ENCODE measurements around the gene SYT8.

Gene SYT8

DNA sequence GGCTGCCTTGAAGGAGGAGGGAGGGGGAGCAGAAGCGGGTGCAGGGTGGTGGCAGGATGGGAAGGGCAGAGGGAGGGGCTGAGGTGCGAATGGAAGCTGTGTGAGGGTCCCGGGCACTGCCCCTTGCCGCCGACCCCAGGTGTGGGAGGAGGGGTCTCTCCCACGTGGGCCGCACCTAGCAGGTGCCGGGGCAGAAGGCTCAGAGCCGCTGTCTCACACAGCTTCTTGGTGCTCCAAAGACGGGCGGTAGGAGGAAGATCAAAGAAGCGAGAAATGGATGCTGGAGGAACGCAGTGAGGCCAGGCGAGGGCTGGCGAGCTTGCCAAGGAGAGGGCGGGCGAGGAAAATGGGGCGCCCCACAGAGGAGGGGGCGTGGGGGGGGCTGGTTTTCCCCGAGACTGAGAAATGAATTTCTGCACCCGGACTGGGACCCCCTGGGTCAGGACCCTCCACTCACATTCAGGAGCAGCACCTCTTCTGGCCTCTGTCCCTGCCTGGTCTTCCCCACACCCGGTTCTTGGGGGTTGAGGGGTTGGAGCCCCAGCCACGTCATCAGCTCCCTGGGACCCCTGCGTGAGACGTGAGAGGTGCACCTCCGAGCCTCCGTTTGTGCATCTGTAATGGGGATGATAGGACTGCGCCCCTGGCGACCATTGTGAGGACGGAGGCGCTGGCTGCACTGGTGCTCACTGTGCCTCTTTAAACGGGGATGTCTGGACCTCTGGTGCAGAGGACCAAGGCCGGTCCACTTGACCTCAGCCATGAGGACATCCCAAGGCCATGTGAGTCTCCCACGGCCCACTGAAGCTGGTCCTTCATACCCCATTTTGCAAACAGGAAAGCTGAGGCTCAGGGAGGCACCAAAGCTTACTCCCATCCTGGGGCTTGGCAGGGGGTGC is 34.9 kb downstream of the SYT8 start:
- Histone ChIP-seq H3F3A (ENCODE audit: insufficient read depth, low read length) (no peaks in the 10 kb centered on the region), H3K9ac (ENCODE audit: low read length) (no peak overlapping the region), H3K36me3 (ENCODE audit: insufficient read depth, low read length) (peaks cover 24% of the 10 kb centered on the region), H3K4me3 (ENCODE audit: low read depth, low read length, poor library complexity, severe bottlenecking) (no peak overlapping the region), H3K27me3 (ENCODE audit: insufficient read depth, low read length) (no peaks in the 10 kb centered on the region), H3K27ac (ENCODE audit: low read depth, low read length, poor library complexity, severe bottlenecking) (no peak overlapping the region), H3K79me2 (ENCODE audit: insufficient read depth, low read length) (no peaks in the 10 kb centered on the region), H3K9me3 (ENCODE audit: low read length) (no peaks in the 10 kb centered on the region), H3K4me2 (ENCODE audit: low read length) (peak overlapping the region; percentile 14; the same call in 1 of the 2 replicates), H3K9me2 (ENCODE audit: low read depth, low read length) (no peaks in the 10 kb centered on the region), H3K4me1 (ENCODE audit: insufficient read depth, low read length, severe bottlenecking) (peaks cover 36% of the 10 kb centered on the region), H2AFZ (ENCODE audit: low read length) (no peak overlapping the region), H4K20me1 (ENCODE audit: insufficient read depth, low read length) (no peaks in the 10 kb centered on the region)
- TF ChIP-seq EZH2 (IDR thresholded peaks at IDR 0.05; ENCODE audit: borderline replicate concordance, low read length): no peak
- TF ChIP-seq, protein P1, sequence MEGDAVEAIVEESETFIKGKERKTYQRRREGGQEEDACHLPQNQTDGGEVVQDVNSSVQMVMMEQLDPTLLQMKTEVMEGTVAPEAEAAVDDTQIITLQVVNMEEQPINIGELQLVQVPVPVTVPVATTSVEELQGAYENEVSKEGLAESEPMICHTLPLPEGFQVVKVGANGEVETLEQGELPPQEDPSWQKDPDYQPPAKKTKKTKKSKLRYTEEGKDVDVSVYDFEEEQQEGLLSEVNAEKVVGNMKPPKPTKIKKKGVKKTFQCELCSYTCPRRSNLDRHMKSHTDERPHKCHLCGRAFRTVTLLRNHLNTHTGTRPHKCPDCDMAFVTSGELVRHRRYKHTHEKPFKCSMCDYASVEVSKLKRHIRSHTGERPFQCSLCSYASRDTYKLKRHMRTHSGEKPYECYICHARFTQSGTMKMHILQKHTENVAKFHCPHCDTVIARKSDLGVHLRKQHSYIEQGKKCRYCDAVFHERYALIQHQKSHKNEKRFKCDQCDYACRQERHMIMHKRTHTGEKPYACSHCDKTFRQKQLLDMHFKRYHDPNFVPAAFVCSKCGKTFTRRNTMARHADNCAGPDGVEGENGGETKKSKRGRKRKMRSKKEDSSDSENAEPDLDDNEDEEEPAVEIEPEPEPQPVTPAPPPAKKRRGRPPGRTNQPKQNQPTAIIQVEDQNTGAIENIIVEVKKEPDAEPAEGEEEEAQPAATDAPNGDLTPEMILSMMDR (IDR thresholded peaks at IDR 0.05; ENCODE audit: low read length): peak; percentile 66; the same call in 1 of the 2 replicates

DNA sequence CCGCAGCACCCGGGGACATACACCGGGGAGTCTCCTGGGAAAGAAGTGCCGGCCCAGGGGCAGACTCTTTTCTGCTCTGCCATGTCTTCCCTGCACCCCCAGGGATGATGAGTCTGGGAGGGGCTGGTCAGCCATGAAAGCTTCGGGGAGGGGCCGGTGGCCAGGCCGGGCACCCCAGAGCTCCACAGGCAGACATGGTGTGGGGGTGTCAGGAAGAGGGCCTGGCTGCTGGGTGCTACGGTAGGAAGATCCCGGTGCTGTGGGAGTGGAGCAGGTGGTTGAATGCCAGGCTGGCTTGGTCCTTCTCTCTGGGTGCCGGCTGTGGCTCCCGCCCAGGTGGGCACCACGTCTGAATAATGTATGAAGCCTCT is 35.5 kb downstream of the SYT8 start:
- no peaks in the 10 kb centered on the region for H3K27me3 ChIP-seq (ENCODE audit: insufficient read depth, low read length)
- H3K27ac ChIP-seq (ENCODE audit: low read depth, low read length, poor library complexity, severe bottlenecking): no peak overlapping the region
- TF ChIP-seq, protein P1 (IDR thresholded peaks at IDR 0.05; ENCODE audit: low read length): no peak
- TF ChIP-seq EZH2 (IDR thresholded peaks at IDR 0.05; ENCODE audit: borderline replicate concordance, low read length): no peak
- peak overlapping the region; percentile 9; the same call in 1 of the 2 replicates for H3K4me2 ChIP-seq (ENCODE audit: low read length)
- no peaks in the 10 kb centered on the region for H3K9me2 ChIP-seq (ENCODE audit: low read depth, low read length)
- H3K9ac ChIP-seq (ENCODE audit: low read length): no peak overlapping the region
- H3K9me3 ChIP-seq (ENCODE audit: low read length): no peaks in the 10 kb centered on the region
- no peak overlapping the region for H2AFZ ChIP-seq (ENCODE audit: low read length)
- H4K20me1 ChIP-seq (ENCODE audit: insufficient read depth, low read length): no peaks in the 10 kb centered on the region
- no peaks in the 10 kb centered on the region for H3F3A ChIP-seq (ENCODE audit: insufficient read depth, low read length)
- H3K79me2 ChIP-seq (ENCODE audit: insufficient read depth, low read length): no peaks in the 10 kb centered on the region
- H3K4me3 ChIP-seq (ENCODE audit: low read depth, low read length, poor library complexity, severe bottlenecking): no peak overlapping the region
- H3K36me3 ChIP-seq (ENCODE audit: insufficient read depth, low read length): peaks cover 18% of the 10 kb centered on the region
- peaks cover 36% of the 10 kb centered on the region for H3K4me1 ChIP-seq (ENCODE audit: insufficient read depth, low read length, severe bottlenecking)

DNA sequence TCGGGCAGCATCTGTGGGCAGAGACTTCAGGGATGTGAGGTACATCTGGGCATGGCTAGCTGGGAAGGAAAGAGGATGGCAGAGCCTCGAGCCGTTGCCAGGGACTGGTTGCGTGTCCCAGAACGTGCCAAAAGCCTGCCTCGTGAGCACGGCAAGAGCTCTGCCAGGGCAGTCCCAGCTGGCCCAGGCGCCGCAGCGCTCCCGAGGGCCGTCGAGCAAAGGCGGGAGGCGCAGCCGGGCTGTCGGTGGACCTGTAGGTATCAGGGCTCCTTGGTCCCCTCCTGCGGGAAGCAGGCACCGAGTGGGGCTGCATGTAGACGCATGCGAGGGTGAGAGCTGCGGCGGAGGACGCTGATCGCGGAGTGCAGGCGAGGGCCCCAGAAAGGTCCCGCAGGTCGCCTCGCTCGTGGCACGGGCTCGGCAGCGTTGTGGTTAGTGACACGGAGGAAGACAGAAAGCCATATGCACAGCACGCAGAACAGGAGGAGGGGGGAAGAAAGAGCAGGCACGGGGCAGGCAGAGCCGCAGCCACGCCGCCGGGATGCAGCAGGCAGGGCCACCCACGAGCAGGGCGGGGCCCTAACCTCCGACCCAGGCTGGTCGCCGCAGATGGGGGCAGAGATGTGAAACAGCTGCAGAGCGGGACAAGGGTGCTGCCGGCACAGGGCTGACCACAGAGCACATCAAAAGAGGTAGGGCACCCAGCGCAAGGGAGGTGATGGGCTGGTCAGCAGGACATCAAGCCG is 36.1 kb downstream of the SYT8 start:
- H2AFZ ChIP-seq (ENCODE audit: low read length): no peak overlapping the region
- no peak overlapping the region for H3K9ac ChIP-seq (ENCODE audit: low read length)
- H3K27me3 ChIP-seq (ENCODE audit: insufficient read depth, low read length): no peaks in the 10 kb centered on the region
- TF ChIP-seq, protein P1 (IDR thresholded peaks at IDR 0.05; ENCODE audit: low read length): no peak
- TF ChIP-seq EZH2 (IDR thresholded peaks at IDR 0.05; ENCODE audit: borderline replicate concordance, low read length): no peak
- no peak overlapping the region for H3K4me3 ChIP-seq (ENCODE audit: low read depth, low read length, poor library complexity, severe bottlenecking)
- no peaks in the 10 kb centered on the region for H4K20me1 ChIP-seq (ENCODE audit: insufficient read depth, low read length)
- H3F3A ChIP-seq (ENCODE audit: insufficient read depth, low read length): no peaks in the 10 kb centered on the region
- peaks cover 36% of the 10 kb centered on the region for H3K4me1 ChIP-seq (ENCODE audit: insufficient read depth, low read length, severe bottlenecking)
- H3K79me2 ChIP-seq (ENCODE audit: insufficient read depth, low read length): no peaks in the 10 kb centered on the region
- peaks cover 12% of the 10 kb centered on the region for H3K36me3 ChIP-seq (ENCODE audit: insufficient read depth, low read length)
- no peaks in the 10 kb centered on the region for H3K9me3 ChIP-seq (ENCODE audit: low read length)
- no peak overlapping the region for H3K27ac ChIP-seq (ENCODE audit: low read depth, low read length, poor library complexity, severe bottlenecking)
- peak overlapping the region; percentile 9; the same call in 1 of the 2 replicates for H3K4me2 ChIP-seq (ENCODE audit: low read length)
- H3K9me2 ChIP-seq (ENCODE audit: low read depth, low read length): no peaks in the 10 kb centered on the region

Measured in OCI-LY1 (cell line).